Midbrain (tissue), 1 donor: ENCODE measurements around the gene NOL4L.

Experiments
- DNase-seq: peaks from one replicate; lab custom pipeline; 2025; lab: John Stamatoyannopoulos, UW

NOL4L gene

GRCh38 chr20:32560989-32561830, 23.9 kb downstream of the NOL4L start:
- no peak for DNase-seq

- DNase-seq: no peak
These were observed 24.6 kb downstream of the NOL4L start for GRCh38 chr20:32560482-32560988.

- peak; percentile 25 for DNase-seq
These were observed 25.3 kb downstream of the NOL4L start for GRCh38 chr20:32559753-32560380.

- DNase-seq: no peak
These were observed 25.9 kb downstream of the NOL4L start for GRCh38 chr20:32559205-32559752.

GRCh38 chr20:32558526-32558925, 26.6 kb downstream of the NOL4L start:
- DNase-seq: no peak

- no peak for DNase-seq
These were observed 27.8 kb downstream of the NOL4L start for GRCh38 chr20:32557319-32557718.

GRCh38 chr20:32556312-32557184, 28.6 kb downstream of the NOL4L start:
- DNase-seq: no peak

- no peak for DNase-seq
These were observed 29.5 kb downstream of the NOL4L start for GRCh38 chr20:32555584-32555983.

- DNase-seq: no peak
These were observed 30.2 kb downstream of the NOL4L start for GRCh38 chr20:32554965-32555289.

- no peak for DNase-seq
These were observed 31.5 kb downstream of the NOL4L start for GRCh38 chr20:32553618-32554017.

GRCh38 chr20:32551693-32552092, 33.4 kb downstream of the NOL4L start:
- no peak for DNase-seq

- no peak for DNase-seq
These were observed 35.3 kb downstream of the NOL4L start for GRCh38 chr20:32549842-32550241.

- no peak for DNase-seq
These were observed 37.4 kb downstream of the NOL4L start for GRCh38 chr20:32547753-32548034.

GRCh38 chr20:32546918-32547752, 38.0 kb downstream of the NOL4L start:
- DNase-seq: no peak

GRCh38 chr20:32544893-32545840, 40.0 kb downstream of the NOL4L start:
- DNase-seq: no peak

- no peak for DNase-seq
These were observed 40.8 kb downstream of the NOL4L start for GRCh38 chr20:32544260-32544722.

- DNase-seq: no peak
These were observed 41.4 kb downstream of the NOL4L start for GRCh38 chr20:32543570-32544259.

GRCh38 chr20:32542259-32542615, 42.9 kb downstream of the NOL4L start:
- DNase-seq: no peak
